Measurements from ENCODE around the gene SMIM27. TPM values are rescaled to one million over a fixed set of nuclear protein-coding genes. Genes with fewer than 3 reads are reported as not detected.
A peak's percentile ranks its signal among the peaks of the same experiment; 100 is the strongest.

The SMIM27 gene
- total and polyA plus RNA-seq, 2 experiments from 2014 or later: 6.5 to 47.1 TPM

- Histone ChIP-seq H3K36me3 (no peaks in the 10 kb centered on the region), H3K4me3 (peak within 1 kb of the TSS; percentile 79), H3K27me3 (no peaks in the 10 kb centered on the region), H3K4me1 (ENCODE audit: low read depth) (peaks cover 4% of the 10 kb centered on the region), H3K9me3 (ENCODE audit: low read depth) (no peaks in the 10 kb centered on the region), H3K27ac (peak within 1 kb of the TSS; percentile 78)
- peak; percentile 77 to 95 for DNase-seq (ENCODE audit: low read depth in 1 of 2, low spot score in 1 of 2)
- TF ChIP-seq CTCF (IDR thresholded peaks at IDR 0.05; ENCODE audit: low read depth, low read length): peak; percentile 52
These were observed 26.0 kb upstream of the SMIM27 start, which contains the start of gene RIGI for GRCh38 chr9:32526041-32526706. Gene RIGI (minus strand): TSS chr9:32526196. CDS start chr9:32526166, 30 bp downstream.

GRCh38 chr9:32526707-32527048 is 25.4 kb upstream of the SMIM27 start:
- H3K27ac ChIP-seq: no peak overlapping the region

GRCh38 chr9:32533336-32533735 is 18.8 kb upstream of the SMIM27 start:
- Histone ChIP-seq H3K9me3 (ENCODE audit: low read depth) (no peaks in the 10 kb centered on the region), H3K36me3 (no peaks in the 10 kb centered on the region), H3K4me1 (ENCODE audit: low read depth) (no peaks in the 10 kb centered on the region), H3K4me3 (no peak overlapping the region), H3K27me3 (no peaks in the 10 kb centered on the region), H3K27ac (no peak overlapping the region)
- no peak for TF ChIP-seq CTCF (IDR thresholded peaks at IDR 0.05; ENCODE audit: low read depth, low read length)
- no peak for DNase-seq (ENCODE audit: low read depth in 1 of 2, low spot score in 1 of 2)

More at GRCh38 chr9:32526707-32527048, 25.4 kb upstream of the SMIM27 start:
- no peaks in the 10 kb centered on the region for H3K9me3 ChIP-seq (ENCODE audit: low read depth)
- no peak for DNase-seq (ENCODE audit: low read depth in 1 of 2, low spot score in 1 of 2)
- H3K4me1 ChIP-seq (ENCODE audit: low read depth): peaks cover 4% of the 10 kb centered on the region
- H3K36me3 ChIP-seq: no peaks in the 10 kb centered on the region
- TF ChIP-seq CTCF (IDR thresholded peaks at IDR 0.05; ENCODE audit: low read depth, low read length): no peak
- no peaks in the 10 kb centered on the region for H3K27me3 ChIP-seq
- peak overlapping the region; percentile 79 for H3K4me3 ChIP-seq

- no peak for TF ChIP-seq CTCF (IDR thresholded peaks at IDR 0.05; ENCODE audit: low read depth, low read length)
These were observed 18.3 kb upstream of the SMIM27 start for GRCh38 chr9:32533816-32534215.

GRCh38 chr9:32543047-32543446 is 9.1 kb upstream of the SMIM27 start:
- no peaks in the 10 kb centered on the region for H3K9me3 ChIP-seq (ENCODE audit: low read depth)
- H3K27me3 ChIP-seq: no peaks in the 10 kb centered on the region
- no peak overlapping the region for H3K4me3 ChIP-seq
- peaks cover 30% of the 10 kb centered on the region for H3K36me3 ChIP-seq
- TF ChIP-seq CTCF (IDR thresholded peaks at IDR 0.05; ENCODE audit: low read depth, low read length): no peak
- H3K27ac ChIP-seq: no peak overlapping the region
- H3K4me1 ChIP-seq (ENCODE audit: low read depth): no peaks in the 10 kb centered on the region
- no peak for DNase-seq (ENCODE audit: low read depth in 1 of 2, low spot score in 1 of 2)

More at GRCh38 chr9:32533816-32534215, 18.3 kb upstream of the SMIM27 start:
- Histone ChIP-seq H3K4me1 (ENCODE audit: low read depth) (no peaks in the 10 kb centered on the region), H3K36me3 (no peaks in the 10 kb centered on the region), H3K9me3 (ENCODE audit: low read depth) (no peaks in the 10 kb centered on the region), H3K27me3 (no peaks in the 10 kb centered on the region), H3K27ac (no peak overlapping the region), H3K4me3 (no peak overlapping the region)
- DNase-seq (ENCODE audit: low read depth in 1 of 2, low spot score in 1 of 2): no peak
